Amygdala (tissue), 56 donors: ENCODE measurements around the gene RASL10A.
"Not testable (repeated sequence)": the region's sequence is repeated elsewhere in the genome, so short reads cannot be mapped to it uniquely, and the experiment has no call there.

Source experiments
- DNase-seq, 56 donors: peaks; one replicate each; lab custom pipeline; 2025; lab: John Stamatoyannopoulos, UW

Gene RASL10A

GRCh38 chr22:29315286-29316140 is at the start of gene RASL10A:
Gene RASL10A (minus strand): TSS chr22:29315697. CDS start chr22:29315246, 451 bp downstream.
- peak in 1 of 56 donors; percentile 44 for DNase-seq

GRCh38 chr22:29359469-29359868 is 44.0 kb upstream of the RASL10A start:
- DNase-seq: peak in 38 of 56 donors; percentile 12 to 65 (median 40)

- not testable (repeated sequence) for DNase-seq
Observed at GRCh38 chr22:29357193-29357890, 41.8 kb upstream of the RASL10A start.

GRCh38 chr22:29353860-29354259 is 38.4 kb upstream of the RASL10A start:
- no peak for DNase-seq

GRCh38 chr22:29353286-29353685 is 37.8 kb upstream of the RASL10A start:
- DNase-seq: no peak

- no peak for DNase-seq
Observed at GRCh38 chr22:29352778-29353177, 37.3 kb upstream of the RASL10A start.

GRCh38 chr22:29351891-29352290 is 36.4 kb upstream of the RASL10A start:
- DNase-seq: no peak

GRCh38 chr22:29351042-29351441 is 35.5 kb upstream of the RASL10A start:
- no peak for DNase-seq

- DNase-seq: no peak
Observed at GRCh38 chr22:29348956-29349355, 33.5 kb upstream of the RASL10A start.

- DNase-seq: no peak
Observed at GRCh38 chr22:29348041-29348440, 32.5 kb upstream of the RASL10A start.

GRCh38 chr22:29346659-29347058 is 31.2 kb upstream of the RASL10A start:
- DNase-seq: peak in 47 of 56 donors; percentile 16 to 80 (median 54)

GRCh38 chr22:29345932-29346331 is 30.4 kb upstream of the RASL10A start:
- DNase-seq: peak in 11 of 56 donors; percentile 19 to 60 (median 39)

GRCh38 chr22:29344889-29345288 is 29.4 kb upstream of the RASL10A start:
- DNase-seq: not testable (repeated sequence)

- DNase-seq: peak in 29 of 56 donors; percentile 20 to 65 (median 40)
Observed at GRCh38 chr22:29344137-29344536, 28.6 kb upstream of the RASL10A start.

GRCh38 chr22:29343313-29343805 is 27.9 kb upstream of the RASL10A start:
- DNase-seq: peak in 26 of 56 donors; percentile 20 to 66 (median 43)

- DNase-seq: peak in 1 of 56 donors; percentile 15
Observed at GRCh38 chr22:29342577-29343312, 27.2 kb upstream of the RASL10A start.

- DNase-seq: no peak
Observed at GRCh38 chr22:29342177-29342576, 26.7 kb upstream of the RASL10A start.

- no peak for DNase-seq
Observed at GRCh38 chr22:29341849-29342127, 26.3 kb upstream of the RASL10A start.

- DNase-seq: no peak
Observed at GRCh38 chr22:29341056-29341848, 25.8 kb upstream of the RASL10A start.

- no peak for DNase-seq
Observed at GRCh38 chr22:29340566-29340965, 25.1 kb upstream of the RASL10A start.
